Measurements from ENCODE around the gene SLC38A5.

GRCh38 chrX:48468693-48469691 lies 1.1 kb downstream of the SLC38A5 start:
- TF ChIP-seq CTCF (IDR thresholded peaks at IDR 0.05; ENCODE audit: insufficient read depth, low read length) = no peak
- TF ChIP-seq, protein P1, sequence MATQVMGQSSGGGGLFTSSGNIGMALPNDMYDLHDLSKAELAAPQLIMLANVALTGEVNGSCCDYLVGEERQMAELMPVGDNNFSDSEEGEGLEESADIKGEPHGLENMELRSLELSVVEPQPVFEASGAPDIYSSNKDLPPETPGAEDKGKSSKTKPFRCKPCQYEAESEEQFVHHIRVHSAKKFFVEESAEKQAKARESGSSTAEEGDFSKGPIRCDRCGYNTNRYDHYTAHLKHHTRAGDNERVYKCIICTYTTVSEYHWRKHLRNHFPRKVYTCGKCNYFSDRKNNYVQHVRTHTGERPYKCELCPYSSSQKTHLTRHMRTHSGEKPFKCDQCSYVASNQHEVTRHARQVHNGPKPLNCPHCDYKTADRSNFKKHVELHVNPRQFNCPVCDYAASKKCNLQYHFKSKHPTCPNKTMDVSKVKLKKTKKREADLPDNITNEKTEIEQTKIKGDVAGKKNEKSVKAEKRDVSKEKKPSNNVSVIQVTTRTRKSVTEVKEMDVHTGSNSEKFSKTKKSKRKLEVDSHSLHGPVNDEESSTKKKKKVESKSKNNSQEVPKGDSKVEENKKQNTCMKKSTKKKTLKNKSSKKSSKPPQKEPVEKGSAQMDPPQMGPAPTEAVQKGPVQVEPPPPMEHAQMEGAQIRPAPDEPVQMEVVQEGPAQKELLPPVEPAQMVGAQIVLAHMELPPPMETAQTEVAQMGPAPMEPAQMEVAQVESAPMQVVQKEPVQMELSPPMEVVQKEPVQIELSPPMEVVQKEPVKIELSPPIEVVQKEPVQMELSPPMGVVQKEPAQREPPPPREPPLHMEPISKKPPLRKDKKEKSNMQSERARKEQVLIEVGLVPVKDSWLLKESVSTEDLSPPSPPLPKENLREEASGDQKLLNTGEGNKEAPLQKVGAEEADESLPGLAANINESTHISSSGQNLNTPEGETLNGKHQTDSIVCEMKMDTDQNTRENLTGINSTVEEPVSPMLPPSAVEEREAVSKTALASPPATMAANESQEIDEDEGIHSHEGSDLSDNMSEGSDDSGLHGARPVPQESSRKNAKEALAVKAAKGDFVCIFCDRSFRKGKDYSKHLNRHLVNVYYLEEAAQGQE (IDR thresholded peaks at IDR 0.05; ENCODE audit: insufficient replicate concordance, low read depth) = no peak
- no peak for TF ChIP-seq GABPA (IDR thresholded peaks at IDR 0.05; ENCODE audit: low read depth)
